Cerebellar cortex (tissue), 1 donor: Measurements from ENCODE around the gene CNTNAP2.

Experiments
- DNase-seq: peaks from one replicate; pipeline ENCODE4 v3.0.0-alpha.2; 2015; ENCODE audit warnings: low spot score

CNTNAP2 gene

DNA sequence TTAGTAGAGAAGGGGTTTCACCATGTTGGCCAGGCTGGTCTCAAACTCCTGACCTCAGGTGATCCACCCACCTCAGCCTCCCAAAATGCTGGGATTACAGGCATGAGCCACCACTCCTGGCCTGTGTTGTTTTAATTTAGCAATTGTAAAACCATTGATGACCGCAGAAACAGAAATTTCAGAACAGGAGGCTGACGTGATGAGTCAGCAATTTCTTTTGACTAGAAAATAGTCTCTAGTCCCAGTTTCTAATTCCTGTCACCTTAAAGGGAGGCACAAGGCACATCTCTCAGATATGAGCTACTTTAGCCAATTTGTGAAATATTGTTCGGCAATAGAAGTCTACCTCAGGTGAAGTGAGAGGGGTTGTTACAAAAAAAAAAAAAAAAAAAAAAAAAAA is 2033.1 kb downstream of the CNTNAP2 start:
- no peak for DNase-seq

DNA sequence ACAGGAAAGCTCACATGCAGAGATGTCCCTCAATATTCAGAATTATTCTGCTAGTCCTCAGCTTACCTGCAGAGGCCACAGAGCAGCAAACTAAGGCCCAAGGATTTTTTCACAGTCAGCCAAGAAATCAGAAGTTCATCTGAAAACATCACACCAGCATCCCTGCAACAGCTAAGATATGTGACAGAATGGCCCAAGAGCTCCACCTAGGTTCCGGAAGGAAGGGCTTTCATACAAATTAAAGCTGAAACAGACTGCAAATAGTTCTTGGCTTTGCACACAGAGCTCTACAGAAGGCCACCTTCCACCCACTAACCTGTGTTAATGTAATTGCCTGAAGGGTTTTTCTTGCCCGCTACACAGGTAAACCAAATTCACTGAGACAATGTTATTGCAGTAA is 2035.2 kb downstream of the CNTNAP2 start:
- DNase-seq: peak; percentile 4

DNA sequence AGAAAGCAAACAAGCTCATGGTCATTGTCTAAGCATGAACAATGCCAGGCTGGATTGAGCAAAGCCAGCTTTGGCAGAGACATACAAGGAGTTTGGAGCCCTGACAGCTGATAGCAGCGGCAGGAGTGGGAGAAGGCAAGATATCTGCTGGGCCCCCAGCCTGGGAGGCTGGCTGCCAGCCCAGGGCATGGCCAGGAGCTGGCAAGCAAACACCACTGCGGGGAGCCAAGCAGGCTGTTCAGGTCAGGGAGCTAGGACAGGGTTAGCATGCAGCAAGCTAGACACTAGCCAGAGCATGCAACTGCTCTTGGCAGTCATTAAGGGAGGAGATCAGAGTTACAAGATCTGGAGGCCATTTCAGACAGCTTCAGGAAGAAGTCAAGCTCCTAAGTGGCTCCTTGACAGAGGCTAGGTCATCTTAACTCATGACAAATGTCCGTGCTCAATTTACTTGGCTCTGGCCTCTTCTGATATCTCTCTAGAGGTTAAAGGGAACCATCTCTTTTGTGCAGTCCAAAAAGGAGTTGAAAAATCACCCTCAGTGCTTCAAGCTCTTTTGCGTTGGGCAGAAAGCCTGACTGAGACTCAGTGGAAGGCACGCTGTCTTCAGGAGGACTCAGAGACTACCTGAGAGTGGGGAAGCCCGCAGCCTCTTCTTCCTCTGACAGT is 2037.1 kb downstream of the CNTNAP2 start:
- peak; percentile 95 for DNase-seq

DNA sequence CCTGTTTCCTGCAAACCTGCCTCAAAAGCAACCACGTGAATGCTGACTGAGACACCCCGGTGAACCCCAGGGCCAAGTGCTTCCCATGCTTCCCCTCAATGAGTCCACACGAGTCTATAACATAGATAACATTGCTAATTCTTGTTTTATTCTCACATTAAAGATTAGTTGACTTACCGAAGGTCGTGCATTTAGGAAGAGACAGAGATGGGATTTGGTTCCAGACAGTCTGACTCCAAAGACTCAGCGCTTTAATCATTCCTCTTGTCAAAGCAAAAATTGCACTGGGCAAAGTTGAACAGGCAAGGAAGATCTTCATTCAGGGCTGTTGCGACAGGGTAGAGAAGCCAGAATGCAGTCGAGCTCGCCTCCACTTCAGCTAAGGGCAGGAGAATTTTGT is 2038.4 kb downstream of the CNTNAP2 start:
- DNase-seq: no peak

DNA sequence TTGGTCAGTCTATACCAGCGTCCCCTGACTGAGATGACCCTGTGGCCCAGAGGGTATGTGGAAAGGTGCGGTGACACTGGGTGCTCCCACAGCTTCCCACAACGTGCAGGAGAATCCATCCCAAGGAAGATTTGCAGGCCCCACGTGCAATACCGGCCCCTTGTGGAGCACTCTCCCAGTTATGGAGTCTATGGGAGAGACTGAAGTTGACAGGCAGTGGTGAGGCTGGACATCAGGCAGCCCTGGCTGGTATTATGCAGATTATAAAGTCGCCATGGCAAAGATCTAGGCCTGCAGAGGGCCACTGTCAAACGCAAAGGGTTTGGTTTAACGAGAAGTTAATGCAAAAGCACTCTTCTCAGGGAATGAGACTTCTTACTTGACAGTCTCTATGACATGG is 2039.2 kb downstream of the CNTNAP2 start:
- no peak for DNase-seq

DNA sequence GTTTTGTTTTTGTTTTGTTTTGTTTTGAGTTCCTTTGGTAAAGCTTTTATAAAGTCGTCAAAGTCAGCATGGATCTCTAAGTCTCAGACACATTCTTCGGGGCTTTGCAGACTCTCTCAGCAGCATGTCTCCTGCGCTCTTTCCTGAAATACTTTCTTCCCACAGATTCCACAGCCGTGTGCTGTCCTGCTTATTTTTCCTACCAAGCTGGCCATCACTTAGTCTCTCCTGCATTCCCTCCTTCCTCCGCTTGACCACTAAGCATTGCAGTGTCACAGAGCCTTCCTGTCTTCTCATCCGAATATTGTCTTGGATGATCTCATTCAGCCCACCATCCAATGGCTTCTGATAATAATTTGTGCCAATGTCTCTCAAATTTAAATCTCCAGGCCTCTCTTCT is 2039.6 kb downstream of the CNTNAP2 start:
- DNase-seq: no peak

DNA sequence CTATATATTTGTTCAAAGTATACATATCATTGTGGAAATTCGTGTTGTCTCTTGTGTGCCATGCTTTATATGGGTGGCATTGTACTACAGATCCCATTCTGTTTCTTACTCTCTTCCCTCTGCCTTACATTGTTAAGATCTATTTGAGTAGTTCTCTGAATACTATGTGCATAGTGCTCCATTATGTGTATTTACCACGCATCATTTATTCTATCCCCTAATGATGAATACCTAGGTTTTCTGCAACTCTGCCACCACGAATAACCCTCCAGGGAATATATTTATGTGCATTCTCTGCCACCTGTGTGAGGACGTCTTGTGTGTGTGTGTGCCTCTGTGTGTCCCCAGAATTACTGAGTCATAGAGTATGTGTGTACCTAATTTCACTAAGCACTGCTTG is 2042.7 kb downstream of the CNTNAP2 start:
- no peak for DNase-seq

DNA sequence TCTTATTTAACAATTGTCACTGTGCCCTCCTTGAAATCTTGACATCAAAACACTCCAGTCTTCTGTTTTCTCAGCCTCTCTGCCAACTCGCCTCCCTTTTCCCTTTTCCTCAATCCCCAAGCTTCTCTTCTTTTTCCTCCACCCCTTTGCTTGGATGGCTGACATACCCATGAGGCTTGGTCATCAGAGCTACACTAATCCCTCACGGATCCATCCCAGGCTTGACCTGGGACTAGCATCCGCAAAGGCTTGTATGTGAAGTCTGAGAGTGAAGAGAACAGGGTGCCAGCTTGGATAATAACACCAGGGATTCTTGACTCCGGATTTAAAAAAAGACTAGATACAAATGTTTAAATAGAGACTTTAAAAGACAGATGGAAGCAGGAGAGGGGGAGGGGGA is 2045.2 kb downstream of the CNTNAP2 start:
- no peak for DNase-seq

DNA sequence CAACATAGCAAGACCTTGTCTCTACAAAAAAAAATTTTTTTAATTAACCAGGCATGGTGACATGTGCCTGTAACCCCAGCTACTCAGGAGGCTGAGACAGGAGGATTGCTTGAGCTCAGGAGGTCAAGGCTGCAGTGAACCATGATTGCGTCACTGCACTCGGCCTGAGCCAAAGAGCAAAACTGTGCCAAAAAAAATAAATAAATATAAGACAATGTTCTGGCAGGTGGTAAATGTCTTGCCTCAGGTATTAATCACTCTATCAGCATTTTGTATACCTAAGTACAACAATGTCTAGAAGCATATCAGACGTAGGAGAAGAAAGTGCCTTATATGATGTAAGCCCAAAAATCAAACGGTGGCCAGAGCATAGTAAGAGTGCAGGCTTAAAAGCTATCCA is 2046.2 kb downstream of the CNTNAP2 start:
- no peak for DNase-seq

DNA sequence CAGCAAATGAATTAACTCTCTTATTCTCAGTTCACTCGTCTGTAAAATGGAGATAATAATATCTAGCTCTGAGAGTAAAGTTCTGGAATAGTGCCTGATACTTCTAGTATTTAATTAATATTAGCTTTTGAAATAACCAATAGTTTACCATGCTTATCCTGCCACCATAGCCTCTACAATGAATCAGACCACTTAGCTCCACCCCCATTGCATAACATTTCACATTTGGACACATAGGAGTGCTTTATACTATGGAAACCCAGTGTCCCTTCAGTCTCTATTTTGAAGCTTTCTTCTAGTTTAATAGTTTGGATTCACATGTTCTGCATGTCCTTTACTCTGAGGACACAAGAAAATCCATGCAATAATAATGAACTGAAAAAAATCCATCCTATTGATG is 2046.6 kb downstream of the CNTNAP2 start:
- DNase-seq: no peak

DNA sequence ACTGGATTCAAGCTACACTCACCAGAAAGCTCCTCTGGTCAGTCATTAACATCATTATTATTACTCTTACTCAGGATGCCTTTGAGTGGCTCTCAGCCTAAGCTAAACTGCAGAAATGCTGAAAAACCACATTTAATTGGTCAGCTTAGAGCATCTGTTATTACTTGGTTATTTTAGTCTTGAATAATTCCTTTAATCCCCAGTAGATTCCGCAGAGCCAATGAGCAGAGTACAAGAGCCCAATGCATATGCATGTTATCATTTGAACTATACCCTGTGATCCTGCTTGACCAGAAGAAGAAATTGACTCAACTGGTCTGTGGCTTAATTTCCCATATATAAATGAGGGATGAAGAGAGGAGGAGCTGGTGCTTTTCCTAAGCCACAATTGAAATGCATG is 2056.3 kb downstream of the CNTNAP2 start:
- no peak for DNase-seq

DNA sequence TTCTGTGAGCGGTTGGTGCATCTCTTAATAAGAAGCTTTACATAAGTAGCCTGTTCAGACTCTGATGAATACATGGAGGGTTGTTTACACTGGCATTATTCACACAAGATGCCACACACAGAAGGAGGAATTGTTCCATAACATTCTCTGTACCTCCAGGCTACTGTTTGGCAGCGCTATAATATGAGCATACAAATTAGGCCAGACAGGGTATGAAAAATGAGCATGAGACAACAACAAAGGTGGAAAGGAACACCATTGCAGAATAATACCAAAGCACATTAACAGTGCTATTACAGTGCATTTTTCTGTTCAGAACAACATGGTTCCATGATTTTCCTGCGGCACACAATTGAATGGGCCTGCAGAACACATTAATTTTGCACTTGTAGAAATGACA is 2056.8 kb downstream of the CNTNAP2 start:
- no peak for DNase-seq

DNA sequence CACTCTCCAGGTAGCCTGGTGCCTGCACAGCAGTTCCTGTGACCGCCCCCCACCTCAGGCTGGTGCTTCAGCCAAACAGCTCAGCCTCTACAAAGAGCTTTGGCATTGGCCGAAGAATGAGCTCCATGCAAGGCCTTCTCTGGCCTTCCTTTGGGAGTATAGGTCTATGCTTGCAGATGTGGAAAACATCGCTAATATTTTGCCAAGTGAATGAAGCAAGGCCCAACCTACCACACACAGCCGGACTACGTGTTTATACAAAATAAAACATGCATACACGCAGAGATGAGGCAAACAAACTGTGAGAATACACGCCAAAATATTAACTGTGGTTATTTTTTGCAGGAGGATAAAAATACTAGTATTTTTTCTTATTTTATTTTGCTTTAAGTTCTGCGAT is 2057.8 kb downstream of the CNTNAP2 start:
- no peak for DNase-seq

DNA sequence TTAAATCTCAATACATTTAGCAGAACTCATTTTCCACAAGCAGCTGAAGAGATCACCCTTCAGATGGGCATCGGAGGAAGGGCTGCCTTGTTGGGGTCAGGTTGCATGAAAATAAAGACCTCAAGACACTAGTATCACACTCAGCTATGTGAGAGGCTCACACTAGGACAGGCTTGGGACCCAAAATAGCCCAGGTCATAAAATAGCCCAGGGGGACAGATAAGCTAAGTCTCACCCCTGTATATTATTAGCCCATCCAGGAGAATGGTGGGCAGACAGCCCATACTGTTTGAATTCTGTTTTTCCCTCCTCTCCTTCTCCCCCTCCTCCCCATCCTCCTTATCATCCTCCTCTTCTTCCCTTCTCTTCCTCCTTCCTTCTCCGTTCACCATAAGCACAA is 2058.9 kb downstream of the CNTNAP2 start:
- no peak for DNase-seq

DNA sequence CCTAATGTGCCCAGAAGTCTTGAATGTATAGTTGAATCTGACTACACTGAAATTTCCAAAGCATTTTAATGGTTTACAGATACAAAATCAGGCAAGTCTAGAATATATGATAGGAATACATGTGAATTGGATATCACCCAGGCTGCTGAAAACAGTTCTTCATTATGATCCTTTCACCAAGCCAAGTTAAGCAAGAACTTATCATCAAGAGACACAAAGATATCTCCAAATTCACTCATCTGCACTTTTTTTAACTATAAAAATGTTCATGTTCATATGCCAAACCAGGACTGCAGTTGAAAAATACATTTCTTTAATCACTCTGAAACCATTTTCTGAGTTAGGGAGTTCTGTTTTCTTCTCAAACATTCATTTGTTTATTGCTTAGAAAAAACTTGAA is 2061.4 kb downstream of the CNTNAP2 start:
- no peak for DNase-seq

DNA sequence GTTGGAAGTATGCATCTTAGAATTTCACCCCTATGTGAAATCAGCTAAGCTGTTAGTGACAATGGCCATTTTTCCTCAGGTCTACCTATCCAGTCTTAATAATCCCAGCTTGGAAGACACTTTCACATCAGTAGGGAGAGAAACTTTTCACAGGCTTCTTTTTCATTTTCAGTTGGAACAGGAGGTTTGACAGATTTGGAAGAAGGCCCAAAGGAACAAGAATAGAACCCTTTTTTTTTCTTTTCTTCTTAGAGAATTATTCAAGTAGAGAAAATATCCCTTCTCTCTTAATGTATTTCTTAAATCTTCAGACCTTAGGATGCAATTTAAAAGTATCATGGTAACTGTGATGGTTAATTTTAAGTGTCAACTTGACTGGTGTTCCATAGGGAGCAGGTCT is 2063.5 kb downstream of the CNTNAP2 start:
- DNase-seq: no peak

DNA sequence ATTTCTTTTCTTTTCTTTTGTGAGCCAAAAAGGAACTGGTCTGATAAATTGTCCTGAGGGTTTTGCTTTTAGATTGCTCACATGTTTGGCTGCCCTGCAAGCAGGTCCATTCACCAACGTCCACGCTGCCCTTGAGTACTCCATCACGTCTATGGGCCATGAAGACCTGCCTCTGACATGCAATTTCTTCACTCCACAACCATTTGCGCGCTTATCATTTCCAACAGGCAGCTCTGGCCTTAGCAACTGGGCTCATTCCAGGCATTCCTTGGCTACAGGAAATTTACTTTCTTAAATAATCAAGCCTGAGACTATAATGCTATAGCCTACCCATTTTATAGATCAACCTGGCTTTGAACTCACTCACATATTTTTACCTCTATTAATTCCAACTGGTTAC is 2065.7 kb downstream of the CNTNAP2 start:
- no peak for DNase-seq

DNA sequence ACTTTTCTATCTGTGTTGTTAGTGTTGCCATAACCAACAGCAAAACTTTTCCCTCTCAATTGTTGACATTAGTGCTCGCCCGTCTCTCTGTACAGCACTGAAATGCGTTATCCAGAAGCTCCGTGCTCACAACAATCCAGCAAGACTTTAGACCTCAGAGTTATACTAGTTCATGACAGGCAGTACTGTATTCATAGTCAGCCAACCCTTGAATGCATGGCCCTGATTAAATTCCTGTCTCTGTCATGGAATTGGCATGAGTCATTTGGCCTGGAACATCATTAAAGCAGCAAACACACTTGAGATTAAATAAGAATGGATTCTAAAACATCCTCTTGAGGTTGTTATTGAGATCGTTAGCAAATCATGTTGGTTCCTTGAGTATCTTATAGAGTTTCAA is 2068.4 kb downstream of the CNTNAP2 start:
- DNase-seq: no peak

DNA sequence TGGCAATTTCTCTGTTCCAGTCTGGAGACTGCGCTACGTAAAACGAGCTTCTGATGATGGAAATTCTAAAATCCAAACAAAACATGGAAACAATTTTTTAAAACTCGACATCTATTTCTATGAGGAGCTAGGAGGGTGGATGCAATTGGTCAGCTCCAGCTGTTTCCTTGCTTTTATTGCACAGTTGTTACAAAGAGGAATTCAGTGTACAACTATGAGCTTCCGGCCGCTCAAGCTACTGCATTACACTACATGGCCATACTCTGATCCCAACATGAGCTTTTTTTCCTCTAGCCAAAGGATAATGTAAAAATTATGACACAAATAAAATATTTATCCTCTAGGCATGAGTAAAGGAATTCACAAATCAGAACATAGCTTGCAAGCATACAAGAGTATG is 2070.9 kb downstream of the CNTNAP2 start:
- DNase-seq: no peak

DNA sequence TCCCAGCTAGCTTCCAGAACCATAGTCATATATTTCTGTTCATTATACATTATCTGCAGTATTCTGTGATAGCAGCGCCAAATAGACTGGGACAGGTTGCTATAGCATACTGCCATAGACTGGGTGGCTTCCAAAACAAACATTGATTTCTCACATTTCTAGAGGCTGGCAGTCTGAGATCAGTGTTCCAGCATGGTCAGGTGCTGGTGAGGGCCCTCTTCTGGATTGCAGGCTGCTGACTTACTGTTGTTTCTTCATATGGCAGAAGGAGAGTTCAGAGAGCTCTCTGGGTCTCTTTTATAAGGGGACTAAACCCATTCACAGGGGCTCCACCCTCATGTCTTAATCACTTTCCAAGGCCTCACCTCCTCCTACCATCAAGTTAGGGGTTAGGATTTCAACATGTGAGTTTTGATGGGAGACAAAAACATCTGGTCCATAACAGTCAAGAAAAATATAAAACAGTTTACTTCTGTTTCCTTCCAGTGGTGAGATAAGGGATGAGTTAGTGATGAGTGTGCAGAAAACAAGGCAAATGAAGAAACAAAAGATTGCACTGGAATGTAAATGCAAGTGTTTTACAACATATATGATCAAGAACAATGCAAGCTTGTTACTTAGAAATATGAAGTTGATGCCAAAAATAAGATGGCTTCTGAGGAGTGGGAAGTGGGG is 2074.9 kb downstream of the CNTNAP2 start:
- no peak for DNase-seq

DNA sequence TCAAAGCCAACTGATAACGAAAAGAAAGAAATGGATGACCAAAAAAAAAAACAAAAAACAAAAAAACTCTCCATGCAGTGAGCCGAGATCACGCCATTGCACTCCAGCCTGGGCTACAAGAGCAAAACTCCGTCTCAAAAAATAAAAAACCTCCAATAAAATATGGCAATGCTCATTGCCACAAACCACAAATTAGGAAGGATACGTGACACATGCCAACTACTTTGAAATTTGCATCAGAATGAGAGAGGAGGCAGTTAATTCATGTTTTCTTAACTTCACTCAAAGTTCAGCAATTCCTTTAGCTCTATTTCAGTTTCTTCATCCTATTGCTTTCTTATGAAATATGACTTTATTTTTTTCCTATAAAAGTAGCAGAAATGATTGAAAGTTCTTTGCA is 2075.9 kb downstream of the CNTNAP2 start:
- no peak for DNase-seq

DNA sequence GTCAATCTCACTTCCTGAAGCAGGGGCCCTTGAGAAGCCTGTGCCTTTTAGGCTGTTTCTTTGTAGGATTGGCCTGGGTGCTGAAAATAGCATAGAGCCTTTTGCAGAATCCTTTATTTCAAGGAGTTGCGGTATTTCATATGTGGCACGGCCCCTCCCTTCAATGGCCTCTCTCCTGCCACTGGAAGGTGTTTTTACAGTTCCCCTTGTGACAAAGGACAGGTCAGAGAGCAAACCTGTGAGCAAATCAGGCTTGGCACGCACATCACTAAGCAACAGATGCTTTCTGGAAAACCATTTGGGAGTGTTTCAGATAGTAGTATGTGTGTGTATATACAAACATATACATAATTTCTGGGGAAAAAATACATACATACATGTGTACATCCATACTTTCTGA is 2085.4 kb downstream of the CNTNAP2 start:
- no peak for DNase-seq

DNA sequence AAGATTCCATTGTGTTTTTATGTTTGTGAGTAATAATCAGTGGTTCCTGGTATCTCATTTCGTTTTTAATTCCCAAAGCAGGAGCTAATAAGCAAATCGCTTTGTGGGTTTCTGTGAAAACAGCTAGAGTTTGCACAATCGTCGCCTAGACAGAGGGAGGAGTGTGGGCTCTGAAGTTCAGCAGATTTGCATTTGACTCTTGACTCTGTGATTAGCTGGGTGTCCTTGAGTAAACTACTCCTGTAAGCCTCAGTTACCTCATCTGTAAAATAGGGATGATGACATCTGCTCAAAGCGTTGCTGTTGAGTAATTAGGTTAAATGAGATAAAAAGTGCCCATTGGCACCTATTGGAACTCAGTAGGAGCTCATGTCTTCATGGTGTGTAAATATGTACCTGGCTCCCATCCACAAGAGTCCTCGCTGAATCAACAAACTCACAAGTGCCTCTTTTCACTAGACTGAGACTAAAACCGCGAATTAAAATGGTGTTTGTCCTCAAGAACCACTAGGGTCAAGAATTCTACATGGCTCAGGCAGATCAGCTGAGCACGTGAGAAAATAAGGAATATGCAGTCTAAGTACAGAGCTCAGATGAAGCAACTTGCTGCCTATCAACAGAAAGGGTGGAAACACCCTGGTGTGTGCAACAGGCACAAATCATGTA is 2088.2 kb downstream of the CNTNAP2 start:
- DNase-seq: no peak
